ENCODE data around the gene ADAMTS14.

DNA sequence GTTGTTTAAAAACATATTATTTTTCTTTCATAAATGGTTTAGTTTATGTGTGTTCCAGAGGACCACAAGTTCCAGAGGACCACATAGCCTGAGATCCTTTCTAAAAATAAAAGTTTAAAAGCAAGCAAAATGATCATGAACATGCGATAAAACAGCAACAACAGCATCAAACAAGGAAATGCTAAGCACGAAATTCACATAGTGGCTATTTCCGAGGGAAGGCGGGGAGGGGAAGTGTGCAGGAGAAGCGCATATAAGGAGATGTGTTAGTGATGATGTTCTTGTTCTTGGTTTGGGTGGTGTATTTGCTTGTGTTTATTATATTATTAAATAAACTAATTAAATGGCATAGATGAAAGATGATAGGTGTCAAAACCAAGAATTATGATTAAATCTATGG is 111.7 kb downstream of the ADAMTS14 start:
- TF ChIP-seq, protein P1, sequence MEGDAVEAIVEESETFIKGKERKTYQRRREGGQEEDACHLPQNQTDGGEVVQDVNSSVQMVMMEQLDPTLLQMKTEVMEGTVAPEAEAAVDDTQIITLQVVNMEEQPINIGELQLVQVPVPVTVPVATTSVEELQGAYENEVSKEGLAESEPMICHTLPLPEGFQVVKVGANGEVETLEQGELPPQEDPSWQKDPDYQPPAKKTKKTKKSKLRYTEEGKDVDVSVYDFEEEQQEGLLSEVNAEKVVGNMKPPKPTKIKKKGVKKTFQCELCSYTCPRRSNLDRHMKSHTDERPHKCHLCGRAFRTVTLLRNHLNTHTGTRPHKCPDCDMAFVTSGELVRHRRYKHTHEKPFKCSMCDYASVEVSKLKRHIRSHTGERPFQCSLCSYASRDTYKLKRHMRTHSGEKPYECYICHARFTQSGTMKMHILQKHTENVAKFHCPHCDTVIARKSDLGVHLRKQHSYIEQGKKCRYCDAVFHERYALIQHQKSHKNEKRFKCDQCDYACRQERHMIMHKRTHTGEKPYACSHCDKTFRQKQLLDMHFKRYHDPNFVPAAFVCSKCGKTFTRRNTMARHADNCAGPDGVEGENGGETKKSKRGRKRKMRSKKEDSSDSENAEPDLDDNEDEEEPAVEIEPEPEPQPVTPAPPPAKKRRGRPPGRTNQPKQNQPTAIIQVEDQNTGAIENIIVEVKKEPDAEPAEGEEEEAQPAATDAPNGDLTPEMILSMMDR (IDR thresholded peaks at IDR 0.05; ENCODE audit: insufficient read depth, low read depth, low read length): no peak
- TF ChIP-seq EZH2 (IDR thresholded peaks at IDR 0.05; ENCODE audit: insufficient read depth, low read length): no peak

Data from astrocyte (in vitro differentiated cells and primary cell).